ENCODE measurements around the gene EYS.

Gene EYS

GRCh38 chr6:63689421-63689820, 2017.6 kb downstream of the EYS start:
- TF ChIP-seq CTCF (IDR thresholded peaks at IDR 0.05; ENCODE audit: control insufficient read depth, extremely low read depth, insufficient read depth): no peak
- no peak overlapping the region for H3K4me3 ChIP-seq (ENCODE audit: low read depth, low read length)
- no peak for DNase-seq (ENCODE audit: low read depth)

- TF ChIP-seq CTCF (IDR thresholded peaks at IDR 0.05; ENCODE audit: control insufficient read depth, extremely low read depth, insufficient read depth): no peak
- H3K4me3 ChIP-seq (ENCODE audit: low read depth, low read length): no peak overlapping the region
- DNase-seq (ENCODE audit: low read depth): no peak
Observed at GRCh38 chr6:63685446-63686379, 2021.3 kb downstream of the EYS start.

GRCh38 chr6:63683071-63683603, 2023.9 kb downstream of the EYS start:
- H3K4me3 ChIP-seq (ENCODE audit: low read depth, low read length): no peak overlapping the region
- TF ChIP-seq CTCF (IDR thresholded peaks at IDR 0.05; ENCODE audit: control insufficient read depth, extremely low read depth, insufficient read depth): no peak
- no peak for DNase-seq (ENCODE audit: low read depth)

- no peak for TF ChIP-seq CTCF (IDR thresholded peaks at IDR 0.05; ENCODE audit: control insufficient read depth, extremely low read depth, insufficient read depth)
- H3K4me3 ChIP-seq (ENCODE audit: low read depth, low read length): no peak overlapping the region
- DNase-seq (ENCODE audit: low read depth): no peak
Observed at GRCh38 chr6:63677282-63677681, 2029.7 kb downstream of the EYS start.

- no peak overlapping the region for H3K4me3 ChIP-seq (ENCODE audit: low read depth, low read length)
- no peak for TF ChIP-seq CTCF (IDR thresholded peaks at IDR 0.05; ENCODE audit: control insufficient read depth, extremely low read depth, insufficient read depth)
- DNase-seq (ENCODE audit: low read depth): no peak
Observed at GRCh38 chr6:63676412-63677114, 2030.5 kb downstream of the EYS start.

GRCh38 chr6:63675138-63675537, 2031.9 kb downstream of the EYS start:
- no peak for TF ChIP-seq CTCF (IDR thresholded peaks at IDR 0.05; ENCODE audit: control insufficient read depth, extremely low read depth, insufficient read depth)
- no peak for DNase-seq (ENCODE audit: low read depth)
- H3K4me3 ChIP-seq (ENCODE audit: low read depth, low read length): no peak overlapping the region

All from LNCaP clone FGC (cell line).